Keratinocyte (primary cell): ENCODE data around the gene CTXND1. TPM values are rescaled to one million over a fixed set of nuclear protein-coding genes. Genes with fewer than 3 reads are reported as not detected.
"Not testable (repeated sequence)": the region's sequence is repeated elsewhere in the genome, so short reads cannot be mapped to it uniquely, and the experiment has no call there.

Experiments used
- DNase-seq: peaks from one replicate; pipeline ENCODE4 v3.0.0-alpha.2; 2011; ENCODE audit warnings: low read depth, missing footprints, low spot score
- FAIRE-seq: peaks from 2 replicates; lab custom pipeline; 2011; peaks lifted over from hg19 to GRCh38; lab: Jason Lieb, UNC
- H2AFZ ChIP-seq: 2 replicates; pipeline ENCODE4 v1.6.0; 2012; ENCODE audit warnings: low read length, control low read depth, inconsistent platforms; ENCODE audit not compliant: control insufficient read depth
- H3K27ac ChIP-seq: 2 replicates; pipeline ENCODE4 v1.5.1; 2011; ENCODE audit warnings: low read length; ENCODE audit not compliant: control insufficient read depth, insufficient read depth
- H3K27me3 ChIP-seq: 3 replicates; pipeline ENCODE4 v1.6.0; 2011; ENCODE audit warnings: low read length; ENCODE audit not compliant: control insufficient read depth, insufficient read depth; ENCODE audit errors: extremely low read depth
- H3K36me3 ChIP-seq, 2 experiments: 2 replicates in 1 of 2; 3 replicates in 1 of 2; pipeline ENCODE4 v1.5.1; 2011; ENCODE audit warnings: low read length in 2 of 2, mild to moderate bottlenecking in 1 of 2; ENCODE audit not compliant: control insufficient read depth in 2 of 2, insufficient read depth in 2 of 2; ENCODE audit errors: extremely low read depth in 1 of 2
- H3K4me1 ChIP-seq: 3 replicates; pipeline ENCODE4 v1.5.1; 2011; ENCODE audit warnings: low read length; ENCODE audit not compliant: control insufficient read depth, insufficient read depth; ENCODE audit errors: extremely low read depth
- H3K4me2 ChIP-seq: 3 replicates; pipeline ENCODE4 v1.6.0; 2011; ENCODE audit warnings: low read depth, low read length; ENCODE audit not compliant: control insufficient read depth, insufficient read depth; ENCODE audit errors: extremely low read depth
- H3K4me3 ChIP-seq, 3 experiments: fragments of 200-600 bp in 1 of 3; sonication (generic) in 1 of 3; 2 replicates in 2 of 3; 3 replicates in 1 of 3; pipeline ENCODE4 v1.5.1; 2011 to 2016; ENCODE audit warnings: low read length in 3 of 3, mild to moderate bottlenecking in 3 of 3, control low read depth in 2 of 3, inconsistent platforms in 1 of 3, low read depth in 1 of 3, mixed read lengths in 1 of 3, mixed run types in 1 of 3, moderate library complexity in 1 of 3; ENCODE audit not compliant: control insufficient read depth in 2 of 3, insufficient read depth in 2 of 3; ENCODE audit errors: extremely low read depth in 1 of 3
- H3K79me2 ChIP-seq: 2 replicates; pipeline ENCODE4 v1.6.0; 2012; ENCODE audit warnings: low read length; ENCODE audit not compliant: control insufficient read depth, insufficient read depth
- H3K9ac ChIP-seq: 3 replicates; pipeline ENCODE4 v1.6.0; 2011; ENCODE audit warnings: low read length; ENCODE audit not compliant: control insufficient read depth, insufficient read depth; ENCODE audit errors: extremely low read depth
- H3K9me1 ChIP-seq: 3 replicates; pipeline ENCODE4 v1.6.0; 2011; ENCODE audit warnings: low read length; ENCODE audit not compliant: control insufficient read depth, insufficient read depth; ENCODE audit errors: extremely low read depth
- H3K9me3 ChIP-seq: 2 replicates; pipeline ENCODE4 v1.5.1; 2012; ENCODE audit warnings: low read depth, low read length; ENCODE audit not compliant: control insufficient read depth
- H4K20me1 ChIP-seq: 3 replicates; pipeline ENCODE4 v1.6.0; 2011; ENCODE audit warnings: low read length; ENCODE audit not compliant: control insufficient read depth, insufficient read depth; ENCODE audit errors: extremely low read depth
- CTCF ChIP-seq, 3 experiments: IDR thresholded peaks in 1 of 3; conservative IDR thresholded peaks in 1 of 3; optimal IDR thresholded peaks in 1 of 3; 2 replicates in 2 of 3; 3 replicates in 1 of 3; pipeline versions ENCODE3 to v1.5.1; 2011; ENCODE audit warnings: low read length in 3 of 3, mild to moderate bottlenecking in 3 of 3, moderate library complexity in 2 of 3, control low read depth in 1 of 3, inconsistent platforms in 1 of 3; ENCODE audit not compliant: insufficient read depth in 2 of 3; ENCODE audit errors: extremely low read depth in 1 of 3
- EZH2 ChIP-seq: IDR thresholded peaks from one replicate; pipeline ENCODE4 v1.6.1; 2012; ENCODE audit warnings: inconsistent platforms, mild to moderate bottlenecking, low read length, moderate library complexity
- dilution Hi-C: fragments of 300-500 bp; cut with MboI; formaldehyde crosslinking; loops from one replicate; pipeline ENCODE4 v1.7.0; 2020; ENCODE audit warnings: low sequenced_read_pairs; ENCODE audit not compliant: extremely low pct_ligation_motif_present
- polyA plus RNA-seq, 5 experiments: library from polyadenylated mRNA; depleted of rRNA in 3 of 5; stranded (reverse) in 3 of 5; stranded (forward) in 1 of 5; unstranded in 1 of 5; fragments of >200 nt; gene quantifications; 1 replicate in 1 of 5; 2 replicates in 3 of 5; 3 replicates in 1 of 5; pipeline versions ENCODE4 v1.2.1 to v1.2.3, GENCODE V29; 2011 to 2012; ENCODE audit warnings: missing spikeins in 2 of 5, low read depth in 1 of 5, low replicate concordance in 1 of 5

The CTXND1 gene
- polyA plus RNA-seq, 1 donor (not counting 4 experiments of a cell fraction or from before 2014, with no cell fraction given): not detected

- dilution Hi-C loops: no loop called here
- Histone ChIP-seq H3K27me3 (no peaks in the 10 kb centered on the region), H3K4me2 (no peak overlapping the region), H3K36me3 (no peaks in the 10 kb centered on the region), H3K4me1 (no peaks in the 10 kb centered on the region), H4K20me1 (no peaks in the 10 kb centered on the region), H3K27ac (no peak overlapping the region), H2AFZ (no peak overlapping the region), H3K9ac (no peak overlapping the region), H3K9me3 (no peaks in the 10 kb centered on the region), H3K9me1 (no peaks in the 10 kb centered on the region), H3K4me3 (no peak overlapping the region), H3K79me2 (no peaks in the 10 kb centered on the region)
- TF ChIP-seq CTCF (optimal IDR thresholded peaks at IDR 0.05 in 1 of 3, IDR thresholded peaks at IDR 0.05 in 1 of 3, conservative IDR thresholded peaks at IDR 0.05 in 1 of 3; ENCODE audit: extremely low read depth in 1 of 3, insufficient read depth in 2 of 3, low read length in 3 of 3) (no peak), EZH2 (no peak)
- no peak for DNase-seq
- FAIRE-seq: no peak
Observed at GRCh38 chr15:80292079-80292478, 40.1 kb upstream of the CTXND1 start.

DNA sequence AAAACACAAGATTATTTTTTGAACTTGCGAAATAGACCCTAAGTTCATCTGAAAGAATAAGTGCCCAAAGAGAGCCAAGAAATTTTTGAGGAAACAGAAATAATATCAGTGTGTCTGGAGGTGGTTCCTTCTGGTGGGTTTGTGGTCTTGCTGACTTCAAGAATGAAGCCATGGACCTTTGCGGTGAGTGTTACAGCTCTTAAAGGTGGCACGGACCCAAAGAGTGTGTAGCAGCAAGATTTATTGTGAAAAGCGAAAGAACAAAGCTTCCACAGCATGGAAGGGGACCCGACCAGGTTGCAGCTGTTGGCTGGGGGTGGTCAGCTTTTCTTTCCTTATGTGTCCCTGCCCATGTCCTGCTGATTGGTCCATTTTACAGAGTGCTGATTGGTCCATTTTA is 38.9 kb upstream of the CTXND1 start:
- H3K4me1 ChIP-seq, H3K27me3 ChIP-seq, H3K27ac ChIP-seq, DNase-seq, H2AFZ ChIP-seq, H3K4me2 ChIP-seq, H3K79me2 ChIP-seq, H3K4me3 ChIP-seq, FAIRE-seq, H3K36me3 ChIP-seq, H3K9me1 ChIP-seq, H3K9ac ChIP-seq, H4K20me1 ChIP-seq, dilution Hi-C loops, H3K9me3 ChIP-seq: not testable (repeated sequence)
